Fibroblast of pulmonary artery (primary cell): ENCODE measurements around the gene PTPRK.

ENCODE experiments used
- DNase-seq: peaks from one replicate; pipeline ENCODE4 v3.0.0-alpha.2; 2010; ENCODE audit warnings: low read depth
- H3K4me3 ChIP-seq: replicated peaks from 2 replicates; pipeline ENCODE4 v1.5.1; 2011; ENCODE audit warnings: low read depth, mild to moderate bottlenecking, control low read depth, low read length, moderate library complexity
- TF ChIP-seq, protein P1 (sequence below): IDR thresholded peaks from 2 replicates; pipeline ENCODE4 v1.5.1; 2011; ENCODE audit warnings: mild to moderate bottlenecking, control low read depth, low read length, inconsistent platforms; ENCODE audit errors: missing control alignments

The PTPRK gene

DNA sequence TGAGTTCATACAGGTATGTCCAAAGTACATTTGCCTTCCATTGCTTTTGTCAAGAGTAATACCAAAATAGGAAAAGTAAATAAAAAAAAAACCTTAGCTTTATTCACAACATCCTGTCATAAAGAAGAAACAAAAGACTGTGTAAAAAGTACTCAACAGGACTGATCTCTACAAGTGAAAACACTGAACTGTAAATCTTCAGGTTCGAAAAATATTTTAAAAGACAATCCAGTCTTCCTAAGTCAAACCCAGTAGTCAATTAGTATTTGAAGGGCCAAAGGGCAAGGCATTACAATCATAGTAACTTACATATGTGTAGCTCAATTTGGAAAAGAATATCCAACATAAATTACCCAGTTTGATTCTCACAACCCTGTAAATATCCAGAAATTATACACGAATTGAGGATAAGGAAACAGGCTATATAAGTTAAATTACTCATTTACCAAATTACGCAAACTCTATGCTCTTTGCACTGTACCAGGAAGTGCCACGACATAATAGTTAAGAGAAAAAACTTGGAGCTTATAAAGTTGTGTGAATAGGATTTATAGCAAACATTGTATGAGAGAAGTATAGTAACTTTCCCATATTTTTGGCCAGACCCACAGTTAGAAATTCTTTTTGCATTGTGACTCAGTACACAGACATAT is 21.2 kb downstream of the PTPRK start:
- TF ChIP-seq, protein P1, sequence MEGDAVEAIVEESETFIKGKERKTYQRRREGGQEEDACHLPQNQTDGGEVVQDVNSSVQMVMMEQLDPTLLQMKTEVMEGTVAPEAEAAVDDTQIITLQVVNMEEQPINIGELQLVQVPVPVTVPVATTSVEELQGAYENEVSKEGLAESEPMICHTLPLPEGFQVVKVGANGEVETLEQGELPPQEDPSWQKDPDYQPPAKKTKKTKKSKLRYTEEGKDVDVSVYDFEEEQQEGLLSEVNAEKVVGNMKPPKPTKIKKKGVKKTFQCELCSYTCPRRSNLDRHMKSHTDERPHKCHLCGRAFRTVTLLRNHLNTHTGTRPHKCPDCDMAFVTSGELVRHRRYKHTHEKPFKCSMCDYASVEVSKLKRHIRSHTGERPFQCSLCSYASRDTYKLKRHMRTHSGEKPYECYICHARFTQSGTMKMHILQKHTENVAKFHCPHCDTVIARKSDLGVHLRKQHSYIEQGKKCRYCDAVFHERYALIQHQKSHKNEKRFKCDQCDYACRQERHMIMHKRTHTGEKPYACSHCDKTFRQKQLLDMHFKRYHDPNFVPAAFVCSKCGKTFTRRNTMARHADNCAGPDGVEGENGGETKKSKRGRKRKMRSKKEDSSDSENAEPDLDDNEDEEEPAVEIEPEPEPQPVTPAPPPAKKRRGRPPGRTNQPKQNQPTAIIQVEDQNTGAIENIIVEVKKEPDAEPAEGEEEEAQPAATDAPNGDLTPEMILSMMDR, result no peak
- H3K4me3 ChIP-seq, result no peak overlapping the region
- no peak for DNase-seq

DNA sequence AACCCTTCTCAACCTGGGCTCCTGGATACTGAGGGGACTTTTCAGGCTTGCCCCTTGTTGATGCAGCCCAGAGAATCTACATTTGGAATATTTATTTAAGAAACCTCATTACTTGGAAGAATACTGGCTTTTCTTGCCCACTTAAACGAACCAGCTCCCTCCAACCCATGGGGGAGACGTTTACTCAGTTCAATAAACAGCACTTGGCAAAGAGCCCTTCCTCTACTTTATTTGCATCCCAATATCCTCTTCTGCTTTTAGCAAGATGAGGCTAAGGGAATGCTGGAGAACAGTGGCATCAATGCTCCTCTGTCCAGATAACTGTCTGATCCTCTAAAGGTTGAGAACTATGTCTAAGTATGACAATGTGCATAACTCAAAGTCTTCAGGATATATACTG is 22.2 kb downstream of the PTPRK start:
- H3K4me3 ChIP-seq, result no peak overlapping the region
- TF ChIP-seq, protein P1, result no peak
- DNase-seq, result no peak

DNA sequence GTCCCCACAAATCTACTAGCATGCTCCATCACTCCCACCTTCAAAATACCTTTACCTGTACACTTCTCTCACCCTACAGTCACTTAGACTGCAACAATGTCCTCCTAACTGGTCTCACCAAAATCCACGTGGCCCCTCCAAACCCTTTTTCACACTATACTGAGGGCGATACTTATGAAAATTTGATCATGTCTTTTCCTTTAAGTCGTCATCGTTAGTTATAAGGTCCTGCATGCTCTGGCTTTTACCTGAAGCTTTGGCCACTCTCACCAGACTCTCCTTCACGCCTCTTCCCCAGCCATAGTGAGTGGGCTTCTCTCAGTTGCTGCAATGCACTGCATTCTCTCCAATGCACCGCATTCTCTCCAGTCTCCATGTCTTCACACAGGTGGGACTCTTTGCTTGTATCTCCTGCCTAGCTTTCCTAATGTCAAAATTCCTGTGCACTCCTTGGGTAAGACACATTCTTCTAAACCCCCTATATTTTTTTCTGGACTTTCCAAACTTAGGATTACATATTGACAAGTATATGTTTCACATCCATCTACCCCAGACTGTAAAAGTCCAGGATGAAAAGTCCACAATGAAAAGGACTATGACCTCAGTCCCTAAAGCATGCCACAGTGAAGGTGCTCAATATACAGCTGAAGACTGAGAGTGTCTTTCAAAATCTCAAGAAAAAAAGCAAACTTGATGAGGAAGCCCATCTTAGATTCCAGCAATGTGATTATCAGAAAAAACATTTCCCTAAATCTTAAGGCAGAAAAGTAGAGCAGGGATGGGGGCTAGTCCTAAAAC is 24.7 kb downstream of the PTPRK start:
- no peak overlapping the region for H3K4me3 ChIP-seq
- DNase-seq, result no peak
- TF ChIP-seq, protein P1, result no peak

DNA sequence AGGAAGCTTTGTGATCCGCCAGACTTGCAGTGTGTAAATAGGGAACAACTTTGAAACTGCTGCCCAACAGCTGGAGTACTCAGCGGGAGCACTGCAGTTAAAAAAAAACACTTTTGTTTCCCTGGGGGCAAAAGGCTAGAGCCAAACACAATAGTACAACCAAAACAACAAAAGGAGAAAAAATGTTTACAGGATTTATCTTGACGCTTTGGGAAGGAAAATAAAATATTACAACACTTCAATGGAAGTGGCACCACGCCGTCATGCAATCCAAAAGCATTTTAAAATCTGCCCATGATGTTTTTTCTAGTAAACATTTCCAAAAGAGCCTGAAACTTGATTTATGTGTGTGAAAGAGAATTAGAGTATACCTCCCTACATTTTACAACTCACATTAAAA is 26.0 kb downstream of the PTPRK start:
- DNase-seq, result no peak
- H3K4me3 ChIP-seq, result no peak overlapping the region
- TF ChIP-seq, protein P1, result no peak

GRCh38 chr6:128493877-128494276 is 26.5 kb downstream of the PTPRK start:
- DNase-seq, result no peak
- TF ChIP-seq, protein P1, result no peak
- no peak overlapping the region for H3K4me3 ChIP-seq

GRCh38 chr6:128492386-128492785 is 28.0 kb downstream of the PTPRK start:
- TF ChIP-seq, protein P1, result no peak
- no peak for DNase-seq
- peak overlapping the region; percentile 67 for H3K4me3 ChIP-seq
